KMS-11 (cell line): Measurements from ENCODE around the gene URAD.

Experiments used
- H2AFZ ChIP-seq: fragments of 200-600 bp; sonication (generic); 2 replicates; pipeline ENCODE4 v1.6.1; 2016; ENCODE audit warnings: antibody characterized with exemption, mixed run types, low read depth
- H3K27ac ChIP-seq: fragments of 200-600 bp; sonication (generic); 2 replicates; pipeline ENCODE4 v1.6.1; 2016; ENCODE audit warnings: mild to moderate bottlenecking, mixed run types
- H3K27me3 ChIP-seq: fragments of 200-600 bp; sonication (generic); 2 replicates; pipeline ENCODE4 v1.6.1; 2017; ENCODE audit warnings: mild to moderate bottlenecking, low read depth, mixed run types, moderate library complexity; ENCODE audit not compliant: insufficient read depth
- H3K36me3 ChIP-seq: fragments of 200-600 bp; sonication (generic); 2 replicates; pipeline ENCODE4 v1.6.1; 2017; ENCODE audit warnings: mild to moderate bottlenecking, mixed run types; ENCODE audit not compliant: insufficient read depth
- H3K4me1 ChIP-seq: fragments of 200-600 bp; sonication (generic); 2 replicates; pipeline ENCODE4 v1.6.1; 2016; ENCODE audit warnings: mild to moderate bottlenecking, low read depth, mixed run types; ENCODE audit not compliant: poor library complexity, severe bottlenecking
- H3K4me2 ChIP-seq: fragments of 200-600 bp; sonication (generic); 2 replicates; pipeline ENCODE4 v1.7.0; 2016; ENCODE audit warnings: mild to moderate bottlenecking, mixed run types
- H3K4me3 ChIP-seq: fragments of 200-600 bp; sonication (generic); IDR thresholded peaks from 2 replicates; pipeline ENCODE4 v1.6.1; 2017; ENCODE audit warnings: low read depth, low read length, mixed read lengths; ENCODE audit not compliant: insufficient read depth
- H3K79me2 ChIP-seq: fragments of 200-600 bp; sonication (generic); 2 replicates; pipeline ENCODE4 v1.6.1; 2016; ENCODE audit warnings: low read depth, mixed run types; ENCODE audit not compliant: insufficient read depth
- H3K9ac ChIP-seq: fragments of 200-600 bp; sonication (generic); 2 replicates; pipeline ENCODE4 v1.6.1; 2016; ENCODE audit warnings: mild to moderate bottlenecking, mixed run types
- H4K20me1 ChIP-seq: fragments of 200-600 bp; sonication (generic); 2 replicates; pipeline ENCODE4 v1.6.1; 2016; ENCODE audit warnings: mild to moderate bottlenecking, mixed run types; ENCODE audit not compliant: insufficient read depth
- CTCF ChIP-seq: fragments of 200-600 bp; sonication (generic); conservative IDR thresholded peaks from 2 replicates; pipeline ENCODE4 v1.6.1; 2017; ENCODE audit warnings: low read depth, mild to moderate bottlenecking, antibody characterized with exemption, low read length, moderate library complexity, mixed read lengths

URAD gene

GRCh38 chr13:27967736-27968315 lies 20.7 kb downstream of the URAD start:
- Histone ChIP-seq H3K9ac (no peak overlapping the region), H3K27me3 (no peaks in the 10 kb centered on the region), H2AFZ (no peak overlapping the region), H4K20me1 (no peaks in the 10 kb centered on the region), H3K79me2 (no peaks in the 10 kb centered on the region), H3K4me2 (no peak overlapping the region), H3K36me3 (no peaks in the 10 kb centered on the region), H3K27ac (no peak overlapping the region), H3K4me3 (no peak overlapping the region), H3K4me1 (no peaks in the 10 kb centered on the region)
- no peak for TF ChIP-seq CTCF

- Histone ChIP-seq H3K4me3 (no peak overlapping the region), H2AFZ (no peak overlapping the region), H3K4me1 (no peaks in the 10 kb centered on the region), H3K9ac (no peak overlapping the region), H3K27me3 (no peaks in the 10 kb centered on the region), H3K36me3 (no peaks in the 10 kb centered on the region), H4K20me1 (no peaks in the 10 kb centered on the region), H3K79me2 (no peaks in the 10 kb centered on the region), H3K27ac (no peak overlapping the region), H3K4me2 (no peak overlapping the region)
- no peak for TF ChIP-seq CTCF
These were observed 21.2 kb downstream of the URAD start for GRCh38 chr13:27967203-27967735.

GRCh38 chr13:27966641-27967202 lies 21.8 kb downstream of the URAD start:
- no peak overlapping the region for H3K9ac ChIP-seq
- H3K4me2 ChIP-seq, result no peak overlapping the region

More at GRCh38 chr13:27966641-27967202, 21.8 kb downstream of the URAD start:
- Histone ChIP-seq H4K20me1 (no peaks in the 10 kb centered on the region), H3K36me3 (no peaks in the 10 kb centered on the region), H3K4me1 (no peaks in the 10 kb centered on the region), H3K27ac (no peak overlapping the region), H3K27me3 (no peaks in the 10 kb centered on the region), H3K79me2 (no peaks in the 10 kb centered on the region), H3K4me3 (no peak overlapping the region), H2AFZ (no peak overlapping the region)
- TF ChIP-seq CTCF, result no peak
